ENCODE data around the gene EXOSC3.
"Not testable (repeated sequence)": the region's sequence is repeated elsewhere in the genome, so short reads cannot be mapped to it uniquely, and the experiment has no call there.

The EXOSC3 gene

DNA sequence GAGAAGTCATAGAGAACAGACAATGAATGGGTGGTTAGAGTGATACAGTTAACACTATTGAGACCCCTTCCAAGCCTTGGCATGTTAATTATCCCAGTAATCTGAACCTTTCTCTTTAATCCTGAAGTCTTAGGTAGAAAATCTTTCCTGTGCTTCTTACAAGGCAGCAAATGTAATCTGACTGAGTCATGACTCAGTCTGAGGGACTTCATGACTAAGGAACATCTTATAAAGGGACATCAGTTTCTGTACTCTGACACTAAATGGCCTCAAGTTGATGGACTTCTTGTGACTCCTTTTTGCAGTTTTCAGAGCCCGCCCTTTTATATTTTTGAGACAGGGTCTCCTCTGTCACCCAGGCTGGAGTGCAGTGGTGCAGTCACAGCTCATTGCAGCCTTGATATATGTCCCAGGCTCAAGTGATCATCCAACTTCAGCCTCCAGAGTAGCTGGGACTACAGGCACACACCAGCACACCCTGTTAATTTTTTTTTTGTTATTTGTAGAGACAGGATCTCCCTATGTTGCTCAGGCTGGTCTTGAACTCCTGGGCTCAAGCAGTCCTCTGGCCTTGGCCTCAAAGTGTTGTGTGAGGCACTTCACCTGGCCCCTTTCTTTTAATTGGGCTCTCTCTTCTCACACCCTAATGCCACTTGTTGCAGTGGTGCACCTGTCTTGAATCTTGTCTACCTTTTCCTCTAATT is 9.5 kb downstream of the EXOSC3 start:
- no peaks in the 10 kb centered on the region for H3K27me3 ChIP-seq (replicated peaks; ENCODE audit: control insufficient read depth, insufficient read depth, low read length)
- H3K4me1 ChIP-seq (ENCODE audit: control insufficient read depth, insufficient read depth, low read length), result peaks cover 14% of the 10 kb centered on the region
- H3K36me3 ChIP-seq (ENCODE audit: control insufficient read depth, insufficient read depth, low read length, severe bottlenecking), result peaks cover 53% of the 10 kb centered on the region
- H3K9ac ChIP-seq (ENCODE audit: low read length), result no peak overlapping the region
- H3K9me3 ChIP-seq (ENCODE audit: control insufficient read depth, low read length), result no peaks in the 10 kb centered on the region
- no peak overlapping the region for H3K4me3 ChIP-seq (ENCODE audit: low read length)
- DNase-seq (ENCODE audit: low read depth), result peak; percentile 6

DNA sequence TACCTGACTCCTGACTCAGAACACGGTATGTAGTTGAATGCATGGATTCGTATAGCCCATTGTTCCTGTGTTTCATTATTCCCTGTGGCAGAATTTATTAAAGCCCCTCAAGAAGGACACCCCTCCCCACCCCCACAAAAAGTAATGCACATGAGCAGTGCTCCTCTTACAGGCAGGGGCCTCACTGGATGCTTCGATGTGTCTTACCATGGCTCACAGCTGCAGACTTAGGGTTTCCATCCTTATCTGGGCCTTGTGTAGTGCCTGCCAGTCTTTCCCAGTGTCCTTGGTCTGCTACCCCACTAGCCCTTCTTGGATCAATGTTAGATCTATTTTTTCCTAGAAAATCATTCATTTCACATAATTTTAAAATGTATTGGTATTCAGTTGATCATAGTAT is 14.9 kb downstream of the EXOSC3 start:
- Histone ChIP-seq H3K9ac (ENCODE audit: low read length) (no peak overlapping the region), H3K36me3 (ENCODE audit: control insufficient read depth, insufficient read depth, low read length, severe bottlenecking) (peaks cover 20% of the 10 kb centered on the region)

DNA sequence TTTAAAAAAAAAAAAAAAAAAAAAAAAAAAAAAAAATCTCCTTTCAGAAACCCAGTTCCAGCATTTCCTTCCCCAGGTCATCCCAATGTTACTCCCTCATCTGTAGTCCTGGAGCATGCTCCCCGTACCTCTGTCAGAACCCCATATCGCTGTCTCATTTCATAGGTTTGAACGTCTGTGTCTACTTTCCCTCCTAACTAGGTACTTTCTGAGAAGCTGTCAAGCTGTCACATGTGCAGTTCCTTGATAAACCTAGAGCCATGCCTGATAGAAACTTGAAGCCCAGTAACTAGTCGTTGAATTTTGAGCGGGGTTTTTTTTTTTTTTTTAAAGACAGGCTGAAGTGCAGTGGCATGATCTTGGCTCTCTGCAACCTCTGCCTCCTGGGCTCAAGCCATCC is 15.6 kb downstream of the EXOSC3 start:
- no peak for DNase-seq (ENCODE audit: low read depth)
- Histone ChIP-seq H3K9me3 (ENCODE audit: control insufficient read depth, low read length) (no peaks in the 10 kb centered on the region), H3K27me3 (replicated peaks; ENCODE audit: control insufficient read depth, insufficient read depth, low read length) (no peaks in the 10 kb centered on the region), H3K4me1 (ENCODE audit: control insufficient read depth, insufficient read depth, low read length) (peaks cover 4% of the 10 kb centered on the region), H3K4me3 (ENCODE audit: low read length) (no peak overlapping the region), H3K9ac (ENCODE audit: low read length) (no peak overlapping the region), H3K36me3 (ENCODE audit: control insufficient read depth, insufficient read depth, low read length, severe bottlenecking) (peaks cover 20% of the 10 kb centered on the region)

More for the DNA sequence above, 14.9 kb downstream of the EXOSC3 start:
- Histone ChIP-seq H3K4me3 (ENCODE audit: low read length) (no peak overlapping the region), H3K4me1 (ENCODE audit: control insufficient read depth, insufficient read depth, low read length) (peaks cover 11% of the 10 kb centered on the region), H3K27me3 (replicated peaks; ENCODE audit: control insufficient read depth, insufficient read depth, low read length) (no peaks in the 10 kb centered on the region), H3K9me3 (ENCODE audit: control insufficient read depth, low read length) (no peaks in the 10 kb centered on the region)
- DNase-seq (ENCODE audit: low read depth), result no peak

- not testable (repeated sequence) for H3K36me3 ChIP-seq (ENCODE audit: control insufficient read depth, insufficient read depth, low read length, severe bottlenecking); H3K27me3 ChIP-seq (replicated peaks; ENCODE audit: control insufficient read depth, insufficient read depth, low read length); H3K9ac ChIP-seq (ENCODE audit: low read length); H3K9me3 ChIP-seq (ENCODE audit: control insufficient read depth, low read length); H3K4me3 ChIP-seq (ENCODE audit: low read length); DNase-seq (ENCODE audit: low read depth)
- H3K4me1 ChIP-seq (ENCODE audit: control insufficient read depth, insufficient read depth, low read length), result peaks cover 15% of the 10 kb centered on the region
These were observed 19.6 kb downstream of the EXOSC3 start for GRCh38 chr9:37765263-37765662.

DNA sequence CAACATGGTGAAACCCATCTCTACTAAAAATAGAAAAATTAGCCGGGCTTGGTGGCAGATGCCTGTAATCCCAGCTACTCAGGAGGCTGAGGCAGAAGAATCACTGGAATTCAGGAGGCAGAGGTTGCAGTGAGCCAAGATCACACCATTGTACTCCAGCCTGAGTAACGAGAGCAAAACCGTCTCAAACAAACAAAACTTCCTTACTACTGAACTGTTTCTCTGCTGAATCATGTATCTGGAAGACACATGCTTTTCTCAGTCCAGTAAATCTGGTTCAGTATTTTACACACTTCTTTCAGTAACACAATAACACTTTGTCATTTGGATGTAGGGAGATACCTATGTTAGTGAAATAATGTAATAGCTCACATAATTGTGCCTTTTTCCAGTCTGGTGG is 23.4 kb downstream of the EXOSC3 start:
- no peaks in the 10 kb centered on the region for H3K27me3 ChIP-seq (replicated peaks; ENCODE audit: control insufficient read depth, insufficient read depth, low read length)
- H3K36me3 ChIP-seq (ENCODE audit: control insufficient read depth, insufficient read depth, low read length, severe bottlenecking), result no peaks in the 10 kb centered on the region
- no peak overlapping the region for H3K4me3 ChIP-seq (ENCODE audit: low read length)
- H3K9ac ChIP-seq (ENCODE audit: low read length), result no peak overlapping the region
- peaks cover 16% of the 10 kb centered on the region for H3K4me1 ChIP-seq (ENCODE audit: control insufficient read depth, insufficient read depth, low read length)
- no peaks in the 10 kb centered on the region for H3K9me3 ChIP-seq (ENCODE audit: control insufficient read depth, low read length)
- peak; percentile 52 for DNase-seq (ENCODE audit: low read depth)

- no peak overlapping the region for H3K9ac ChIP-seq (ENCODE audit: low read length)
- DNase-seq (ENCODE audit: low read depth), result peak; percentile 52
These were observed 24.3 kb downstream of the EXOSC3 start for GRCh38 chr9:37760416-37761161.

GRCh38 chr9:37758747-37759146 is 26.1 kb downstream of the EXOSC3 start:
- no peak overlapping the region for H3K4me3 ChIP-seq (ENCODE audit: low read length)
- no peak overlapping the region for H3K9ac ChIP-seq (ENCODE audit: low read length)
- H3K36me3 ChIP-seq (ENCODE audit: control insufficient read depth, insufficient read depth, low read length, severe bottlenecking), result no peaks in the 10 kb centered on the region
- no peak for DNase-seq (ENCODE audit: low read depth)
- no peaks in the 10 kb centered on the region for H3K27me3 ChIP-seq (replicated peaks; ENCODE audit: control insufficient read depth, insufficient read depth, low read length)
- H3K4me1 ChIP-seq (ENCODE audit: control insufficient read depth, insufficient read depth, low read length), result peaks cover 24% of the 10 kb centered on the region
- no peaks in the 10 kb centered on the region for H3K9me3 ChIP-seq (ENCODE audit: control insufficient read depth, low read length)

More at GRCh38 chr9:37760416-37761161, 24.3 kb downstream of the EXOSC3 start:
- Histone ChIP-seq H3K27me3 (replicated peaks; ENCODE audit: control insufficient read depth, insufficient read depth, low read length) (no peaks in the 10 kb centered on the region), H3K4me1 (ENCODE audit: control insufficient read depth, insufficient read depth, low read length) (peaks cover 16% of the 10 kb centered on the region), H3K36me3 (ENCODE audit: control insufficient read depth, insufficient read depth, low read length, severe bottlenecking) (no peaks in the 10 kb centered on the region), H3K4me3 (ENCODE audit: low read length) (no peak overlapping the region), H3K9me3 (ENCODE audit: control insufficient read depth, low read length) (no peaks in the 10 kb centered on the region)

- peak; percentile 81 for DNase-seq (ENCODE audit: low read depth)
- no peaks in the 10 kb centered on the region for H3K9me3 ChIP-seq (ENCODE audit: control insufficient read depth, low read length)
- H3K27me3 ChIP-seq (replicated peaks; ENCODE audit: control insufficient read depth, insufficient read depth, low read length), result no peaks in the 10 kb centered on the region
- H3K4me3 ChIP-seq (ENCODE audit: low read length), result peak within 1 kb of the TSS; percentile 95
- peaks cover 8% of the 10 kb centered on the region for H3K4me1 ChIP-seq (ENCODE audit: control insufficient read depth, insufficient read depth, low read length)
- no peaks in the 10 kb centered on the region for H3K36me3 ChIP-seq (ENCODE audit: control insufficient read depth, insufficient read depth, low read length, severe bottlenecking)
- peak within 1 kb of the TSS; percentile 93 for H3K9ac ChIP-seq (ENCODE audit: low read length)
These were observed 31.2 kb downstream of the EXOSC3 start, which contains the start of gene TRMT10B for GRCh38 chr9:37753489-37754190. Gene TRMT10B, plus strand, starts transcription at chr9:37753805. Its CDS starts 8,127 bp downstream, at chr9:37761932.

DNA sequence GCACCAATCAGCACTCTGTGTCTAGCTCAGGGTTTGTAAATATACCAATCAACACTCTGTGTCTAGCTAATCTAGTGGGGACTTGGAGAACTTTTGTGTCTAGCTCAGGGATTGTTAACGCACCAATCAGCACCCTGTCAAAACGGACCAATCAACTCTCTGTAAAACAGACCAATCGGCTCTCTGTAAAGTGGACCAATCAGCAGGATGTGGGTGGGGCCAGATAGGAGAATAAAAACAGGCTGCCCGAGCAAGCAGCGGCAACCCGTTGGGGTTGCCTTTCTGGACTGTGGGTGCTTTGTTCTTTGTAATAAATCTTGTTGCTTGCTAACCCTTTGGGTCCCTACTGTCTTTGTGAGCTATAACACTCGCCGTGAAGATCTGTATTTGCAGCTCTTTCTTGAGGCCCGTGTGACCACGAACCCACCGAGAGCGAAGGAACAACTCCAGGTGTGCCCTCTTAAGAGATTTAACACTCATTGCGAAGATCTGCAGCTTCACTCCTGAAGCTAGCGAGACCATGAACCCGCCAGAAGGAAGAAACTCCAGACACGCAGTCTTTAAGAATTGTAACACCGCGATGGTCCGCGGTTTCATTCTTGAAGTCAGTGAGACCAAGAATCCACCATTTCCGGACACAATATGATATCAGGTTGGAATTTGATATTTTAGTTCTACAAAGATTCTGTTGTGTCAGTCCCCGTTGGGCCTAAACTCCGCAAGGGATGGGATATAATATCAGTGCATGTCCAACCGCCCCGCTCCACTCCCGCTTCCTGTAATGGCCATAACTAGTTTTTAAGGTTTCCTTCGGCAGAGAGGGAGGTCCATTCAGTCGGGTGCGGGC is 32.0 kb downstream of the EXOSC3 start:
- DNase-seq (ENCODE audit: low read depth), result no peak
- H3K4me1 ChIP-seq (ENCODE audit: control insufficient read depth, insufficient read depth, low read length), result peaks cover 8% of the 10 kb centered on the region
- H3K9ac ChIP-seq (ENCODE audit: low read length), result peak overlapping the region; percentile 93
- no peaks in the 10 kb centered on the region for H3K36me3 ChIP-seq (ENCODE audit: control insufficient read depth, insufficient read depth, low read length, severe bottlenecking)
- peak overlapping the region; percentile 95 for H3K4me3 ChIP-seq (ENCODE audit: low read length)
- H3K9me3 ChIP-seq (ENCODE audit: control insufficient read depth, low read length), result no peaks in the 10 kb centered on the region
- no peaks in the 10 kb centered on the region for H3K27me3 ChIP-seq (replicated peaks; ENCODE audit: control insufficient read depth, insufficient read depth, low read length)

GRCh38 chr9:37752112-37752511 is 32.8 kb downstream of the EXOSC3 start:
- H3K4me1 ChIP-seq (ENCODE audit: control insufficient read depth, insufficient read depth, low read length), result not testable (repeated sequence)

More at GRCh38 chr9:37752112-37752511, 32.8 kb downstream of the EXOSC3 start:
- not testable (repeated sequence) for H3K36me3 ChIP-seq (ENCODE audit: control insufficient read depth, insufficient read depth, low read length, severe bottlenecking); H3K27me3 ChIP-seq (replicated peaks; ENCODE audit: control insufficient read depth, insufficient read depth, low read length); DNase-seq (ENCODE audit: low read depth); H3K9me3 ChIP-seq (ENCODE audit: control insufficient read depth, low read length); H3K9ac ChIP-seq (ENCODE audit: low read length); H3K4me3 ChIP-seq (ENCODE audit: low read length)

Measured in adipocyte (in vitro differentiated cells).